HG03439 (cell line): ENCODE measurements around the gene PPP5C.
"Not testable (repeated sequence)": the region's sequence is repeated elsewhere in the genome, so short reads cannot be mapped to it uniquely, and the experiment has no call there.

Experiments used
- ATAC-seq: cut with Tn5 transposase; IDR thresholded peaks from one replicate; pipeline ENCODE4 v1.9.1; 2021; ENCODE audit warnings: mild to moderate bottlenecking, moderate library complexity; ENCODE audit not compliant: unreplicated experiment

PPP5C gene

DNA sequence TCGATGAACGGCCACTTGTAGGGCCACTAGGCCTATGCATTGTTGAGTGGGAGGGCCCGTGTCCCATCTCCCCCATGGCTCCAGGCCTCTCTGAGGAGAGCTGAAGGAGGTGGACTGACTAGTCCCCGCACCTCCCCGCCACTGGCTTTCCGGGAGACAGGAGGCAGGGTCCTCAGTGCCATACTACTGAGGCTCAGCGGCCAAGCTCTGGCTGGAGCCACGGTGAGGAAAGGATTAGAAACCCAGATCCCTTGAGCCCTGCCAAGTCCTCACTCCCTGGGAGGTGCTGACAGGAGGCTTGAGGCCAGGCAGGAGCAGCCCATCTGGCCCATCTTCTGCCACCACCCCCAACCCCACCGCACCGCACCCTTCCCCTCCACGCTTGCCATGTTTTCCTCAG is 37.5 kb downstream of the PPP5C start:
- no peak for ATAC-seq

- no peak for ATAC-seq
These were observed 38.7 kb downstream of the PPP5C start for GRCh38 chr19:46385636-46386035.

- no peak for ATAC-seq
These were observed 39.3 kb downstream of the PPP5C start for GRCh38 chr19:46386151-46386550.

DNA sequence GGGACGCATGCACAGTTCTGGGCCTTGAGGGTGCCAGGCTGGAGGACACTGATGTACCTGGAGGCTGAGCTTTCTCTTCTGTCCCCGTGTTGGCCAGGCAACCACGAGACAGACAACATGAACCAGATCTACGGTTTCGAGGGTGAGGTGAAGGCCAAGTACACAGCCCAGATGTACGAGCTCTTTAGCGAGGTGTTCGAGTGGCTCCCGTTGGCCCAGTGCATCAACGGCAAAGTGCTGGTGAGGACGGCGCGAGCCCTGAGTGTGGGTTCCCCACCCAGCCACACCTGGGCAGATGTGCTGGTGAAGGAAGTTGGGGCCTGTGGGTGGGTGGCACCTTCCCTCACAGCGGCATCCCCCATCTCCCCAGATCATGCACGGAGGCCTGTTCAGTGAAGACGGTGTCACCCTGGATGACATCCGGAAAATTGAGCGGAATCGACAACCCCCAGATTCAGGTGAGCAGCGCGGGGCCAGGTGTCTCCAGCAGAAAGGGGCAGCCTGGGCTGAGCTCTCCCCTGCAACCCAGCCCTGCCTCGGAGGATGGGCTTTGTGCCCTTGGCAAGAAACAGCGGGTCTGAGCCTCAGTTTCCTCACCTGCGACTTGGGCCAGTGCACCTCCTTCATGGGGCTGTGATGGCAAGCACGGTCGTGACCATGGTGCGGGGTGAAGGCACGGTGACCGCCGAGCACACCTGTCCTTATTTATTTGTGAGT is 40.3 kb downstream of the PPP5C start:
- ATAC-seq = no peak

DNA sequence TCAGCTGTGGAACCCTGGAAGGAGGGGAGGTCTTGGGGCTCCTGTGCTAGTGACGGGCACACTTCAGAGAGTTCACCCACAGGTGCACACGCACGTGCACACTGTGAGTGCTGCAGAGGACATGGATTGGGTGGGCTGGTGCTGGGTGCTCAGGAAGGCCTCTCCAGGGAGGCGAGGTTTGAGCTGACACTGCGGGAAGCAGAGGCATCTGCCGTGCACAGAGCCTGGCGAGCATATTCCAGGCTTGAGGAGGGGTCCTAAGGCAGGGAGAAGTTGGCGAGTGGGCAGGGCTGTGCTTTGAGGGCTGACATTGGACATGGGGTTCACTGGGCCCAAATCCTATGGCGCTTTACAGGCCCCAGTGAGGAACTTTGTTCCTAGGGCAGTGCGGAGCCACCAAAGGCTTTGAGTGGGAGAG is 40.8 kb downstream of the PPP5C start:
- ATAC-seq = no peak

DNA sequence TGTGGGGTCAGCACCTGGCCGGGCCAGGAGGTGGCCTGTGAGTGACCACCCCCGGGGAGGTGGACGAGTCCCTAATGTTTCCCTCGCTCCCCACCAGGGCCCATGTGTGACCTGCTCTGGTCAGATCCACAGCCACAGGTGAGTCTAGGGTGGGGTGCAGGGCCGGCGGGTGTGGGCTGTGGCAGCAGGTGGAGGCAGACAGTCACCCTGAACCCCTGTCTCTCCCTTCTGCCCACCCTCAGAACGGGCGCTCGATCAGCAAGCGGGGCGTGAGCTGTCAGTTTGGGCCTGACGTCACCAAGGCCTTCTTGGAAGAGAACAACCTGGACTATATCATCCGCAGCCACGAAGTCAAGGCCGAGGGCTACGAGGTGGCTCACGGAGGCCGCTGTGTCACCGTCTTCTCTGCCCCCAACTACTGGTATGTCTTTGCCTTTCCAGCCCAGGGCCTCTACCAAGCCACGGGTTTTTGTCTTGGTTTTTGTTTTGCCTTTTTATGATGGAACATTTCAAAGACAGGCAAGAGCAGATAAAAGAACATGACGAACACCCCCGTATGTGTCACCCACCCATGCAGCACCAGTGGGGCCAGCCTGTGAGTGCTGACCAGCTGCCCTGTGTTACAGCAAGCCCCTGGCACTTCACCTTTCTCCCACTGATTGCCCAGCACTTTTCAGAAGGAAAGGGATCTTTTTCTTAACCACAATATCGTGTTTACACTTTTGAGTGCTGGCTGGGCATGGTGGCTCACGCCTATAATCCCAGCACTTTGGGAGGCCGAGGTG is 41.6 kb downstream of the PPP5C start:
- no peak for ATAC-seq

DNA sequence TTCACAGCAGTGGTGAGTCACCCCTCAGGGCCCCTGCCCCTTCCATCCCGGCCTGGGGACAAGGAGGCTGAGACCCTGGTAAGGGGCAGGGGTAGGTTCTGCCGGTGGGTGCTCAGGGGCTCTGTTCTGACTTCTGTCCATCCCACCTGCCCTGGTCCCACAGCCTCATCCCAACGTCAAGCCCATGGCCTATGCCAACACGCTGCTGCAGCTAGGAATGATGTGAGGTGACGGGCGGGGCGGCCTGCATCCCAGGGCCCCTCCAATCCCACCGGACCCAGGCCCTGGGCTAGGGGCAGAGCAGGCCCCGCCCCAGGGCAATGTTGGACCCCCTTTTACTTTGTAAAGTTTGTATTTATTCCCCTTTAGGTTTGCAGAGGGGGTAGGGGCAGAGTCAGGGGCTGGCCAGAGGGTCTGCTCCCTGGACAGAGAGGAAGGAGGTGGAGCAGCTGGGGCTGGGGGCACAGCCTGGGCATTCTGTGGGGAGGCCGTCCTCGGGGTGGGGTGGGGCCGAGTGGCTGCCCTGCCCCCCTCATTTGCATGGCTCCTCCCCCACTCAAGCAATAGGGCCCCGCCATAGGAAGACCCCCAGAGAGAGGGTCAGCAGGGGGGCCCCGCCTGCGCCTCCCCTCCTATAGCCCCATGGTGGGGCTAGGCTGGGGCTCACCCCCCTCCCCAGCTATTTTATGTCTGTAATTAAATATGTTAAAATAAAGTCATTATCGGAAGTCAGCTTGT is 43.4 kb downstream of the PPP5C start:
- no peak for ATAC-seq

- no peak for ATAC-seq
These were observed 44.0 kb downstream of the PPP5C start for GRCh38 chr19:46390866-46391265.

DNA sequence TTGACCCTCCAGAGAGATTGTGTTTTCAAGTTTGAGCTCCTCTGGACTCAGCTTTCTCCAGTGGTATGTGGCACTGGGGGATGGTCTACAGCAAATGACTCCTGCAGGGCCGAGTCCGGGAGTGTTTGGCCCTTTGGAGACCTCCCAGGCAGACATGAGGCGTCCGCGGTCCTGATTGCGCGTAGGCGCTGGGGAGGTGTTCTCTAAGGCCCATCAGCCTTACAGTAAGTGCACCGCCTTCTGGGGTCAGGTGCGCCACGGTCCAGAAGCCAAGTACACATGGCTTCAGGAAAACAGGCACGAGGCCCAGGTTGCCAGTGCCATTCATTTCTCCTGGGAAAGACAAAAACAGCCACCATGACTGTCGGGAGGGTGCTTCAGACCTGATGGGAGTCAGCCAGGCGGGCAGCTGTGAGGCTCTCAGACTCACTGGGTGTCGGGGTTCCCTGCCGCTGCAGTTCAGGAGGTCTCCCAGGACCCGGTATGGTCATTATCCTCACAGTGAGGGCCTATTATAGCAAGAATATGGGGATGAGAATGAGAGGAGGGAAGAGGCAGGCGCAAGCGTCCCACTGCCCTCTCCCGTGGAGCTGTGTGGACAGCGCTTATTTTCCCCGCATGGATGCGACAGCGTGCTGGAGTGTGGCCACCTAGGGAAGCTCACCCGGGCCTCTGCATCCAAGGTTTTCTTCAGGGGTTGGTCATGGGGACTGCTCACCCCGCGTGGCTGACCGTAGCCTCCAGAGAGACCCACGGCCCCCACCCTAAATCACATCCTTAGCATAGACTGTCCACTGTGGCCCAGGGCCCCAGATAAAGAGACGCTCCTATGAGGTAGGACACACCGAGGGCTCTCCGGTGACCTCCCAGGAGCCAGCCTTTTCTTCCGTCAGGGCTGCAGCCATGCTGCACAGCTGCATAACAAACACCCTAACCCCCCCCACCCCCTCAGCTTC is 44.7 kb downstream of the PPP5C start:
- no peak for ATAC-seq

GRCh38 chr19:46392252-46392801 is 45.4 kb downstream of the PPP5C start:
- no peak for ATAC-seq

- ATAC-seq = no peak
These were observed 46.0 kb downstream of the PPP5C start for GRCh38 chr19:46392837-46393236.

- no peak for ATAC-seq
These were observed 46.8 kb downstream of the PPP5C start for GRCh38 chr19:46393456-46394401.

- no peak for ATAC-seq
These were observed 47.5 kb downstream of the PPP5C start for GRCh38 chr19:46394402-46394797.

DNA sequence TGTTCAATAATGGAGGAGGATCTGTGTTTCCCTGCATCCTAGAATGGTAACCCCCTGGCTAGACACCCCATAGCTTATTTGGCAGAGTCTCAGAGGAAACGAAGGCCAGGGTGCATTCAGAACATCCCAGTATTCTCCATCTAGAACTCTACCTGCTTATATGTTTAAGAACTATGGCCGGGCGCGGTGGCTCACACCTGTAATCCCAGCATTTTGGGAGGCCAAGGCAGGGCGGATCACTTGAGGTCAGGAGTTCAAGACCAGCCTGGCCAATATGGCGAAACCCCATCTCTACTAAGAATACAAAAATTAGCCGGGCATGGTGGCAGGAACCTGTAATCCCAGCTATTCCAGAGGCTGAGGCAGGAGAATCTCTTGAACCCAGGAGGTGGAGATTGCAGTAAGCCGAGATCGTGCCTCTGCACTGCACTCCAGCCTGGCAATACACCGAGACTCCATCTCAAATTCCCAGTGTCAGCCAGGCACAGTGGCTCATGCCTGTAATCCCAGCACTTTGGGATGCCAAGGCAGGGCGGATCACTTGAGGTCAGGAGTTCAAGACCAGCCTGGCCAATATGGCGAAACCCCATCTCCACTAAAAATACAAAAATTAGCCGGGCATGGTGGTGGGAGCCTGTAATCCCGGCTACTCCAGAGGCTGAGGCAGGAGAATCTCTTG is 51.1 kb downstream of the PPP5C start:
- ATAC-seq = not testable (repeated sequence)

- no peak for ATAC-seq
These were observed 55.8 kb downstream of the PPP5C start for GRCh38 chr19:46402725-46403124.

DNA sequence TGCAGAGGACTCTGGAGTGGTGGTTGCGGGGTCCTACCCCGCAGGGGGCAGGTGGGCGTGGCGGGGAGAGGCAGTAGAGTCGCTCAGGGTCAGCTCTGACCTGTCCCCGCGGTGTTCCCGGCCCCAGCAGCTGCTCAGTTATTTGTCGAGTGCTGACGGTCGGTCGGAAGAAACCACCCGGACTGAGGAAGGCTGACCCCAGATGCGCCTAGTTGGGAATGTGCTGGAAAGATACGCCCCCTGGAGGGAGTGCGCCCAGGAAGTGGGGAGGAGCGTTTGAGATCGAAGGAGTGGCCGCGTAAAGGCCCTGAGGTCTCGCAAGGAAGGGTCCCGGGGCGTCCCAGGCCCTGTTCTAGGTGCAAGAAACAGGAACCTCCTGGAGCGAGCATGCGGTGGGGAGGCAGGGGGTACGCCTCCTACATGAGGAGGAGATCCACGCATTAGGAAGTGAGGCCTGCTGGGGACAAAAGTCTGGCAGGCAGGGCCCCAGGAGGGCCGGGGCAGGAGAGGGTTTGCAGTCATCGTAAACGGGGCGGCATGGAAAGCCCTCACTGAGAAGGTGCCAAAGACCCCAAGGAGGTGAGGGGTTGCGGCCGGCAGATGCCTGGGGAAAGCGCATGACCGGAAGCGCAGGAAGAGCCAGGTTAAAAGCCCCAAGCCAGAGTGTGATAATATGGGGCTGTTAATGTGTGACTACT is 57.3 kb downstream of the PPP5C start:
- ATAC-seq = no peak

DNA sequence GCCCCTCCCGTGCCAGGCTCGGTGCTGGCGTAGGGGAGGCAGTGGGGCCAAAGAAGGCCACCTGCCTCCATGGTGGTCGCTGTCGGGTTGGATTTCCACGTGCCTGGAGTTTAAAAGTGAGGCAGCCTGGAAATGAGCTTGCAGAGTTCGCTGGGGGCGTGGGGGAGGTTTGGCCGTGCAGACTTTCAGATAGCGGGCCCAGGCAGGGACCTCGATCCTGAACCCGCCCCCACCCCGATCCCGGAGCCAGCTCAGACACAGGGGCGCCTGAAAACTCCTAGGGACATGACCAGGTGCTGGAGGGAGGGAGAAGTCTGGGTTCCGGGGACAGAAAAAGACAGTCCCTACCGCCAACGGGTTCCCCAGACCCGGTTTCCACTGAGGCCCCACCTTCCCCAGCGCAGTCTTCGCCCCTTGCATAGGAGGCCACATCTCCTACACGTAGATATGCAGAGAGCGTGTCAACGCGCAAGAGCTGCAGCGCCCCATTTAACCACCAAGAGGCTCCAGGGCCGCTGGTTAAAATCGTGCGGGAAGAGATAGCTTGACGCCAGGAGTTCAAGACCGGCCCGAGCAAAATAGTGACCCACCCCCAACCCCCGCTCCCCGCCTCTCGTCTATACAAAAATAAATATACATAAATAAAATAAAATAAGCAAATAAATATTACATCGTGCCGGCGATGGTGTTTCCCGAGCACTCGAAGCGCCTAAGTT is 58.0 kb downstream of the PPP5C start:
- no peak for ATAC-seq
